NCI-H1694 treated with DMSO at 0.1 percent for 48 hours (cell line): ENCODE results near the gene DHFR.
"Not testable (repeated sequence)": the region's sequence is repeated elsewhere in the genome, so short reads cannot be mapped to it uniquely, and the experiment has no call there.

Experiments used
- DNase-seq: peaks from one replicate; lab custom pipeline; 2025; lab: John Stamatoyannopoulos, UW

Gene DHFR

GRCh38 chr5:80597500-80597899, 57.3 kb downstream of the DHFR start:
- DNase-seq, result no peak

- no peak for DNase-seq
These were observed 60.0 kb downstream of the DHFR start for GRCh38 chr5:80594810-80595209.

GRCh38 chr5:80592761-80593160, 62.0 kb downstream of the DHFR start:
- DNase-seq, result no peak

- no peak for DNase-seq
These were observed 62.7 kb downstream of the DHFR start for GRCh38 chr5:80592105-80592504.

- DNase-seq, result no peak
These were observed 63.4 kb downstream of the DHFR start for GRCh38 chr5:80591352-80591751.

GRCh38 chr5:80590766-80591165, 64.0 kb downstream of the DHFR start:
- no peak for DNase-seq

- DNase-seq, result no peak
These were observed 65.8 kb downstream of the DHFR start for GRCh38 chr5:80588858-80589540.

GRCh38 chr5:80584770-80585169, 70.0 kb downstream of the DHFR start:
- no peak for DNase-seq

- not testable (repeated sequence) for DNase-seq
These were observed 74.5 kb downstream of the DHFR start for GRCh38 chr5:80580291-80580690.

- DNase-seq, result no peak
These were observed 75.7 kb downstream of the DHFR start for GRCh38 chr5:80579050-80579449.

GRCh38 chr5:80577707-80578106, 77.1 kb downstream of the DHFR start:
- DNase-seq, result no peak

GRCh38 chr5:80576383-80576782, 78.4 kb downstream of the DHFR start:
- DNase-seq, result no peak
